Suprapubic skin (tissue), 4 donors: Measurements from ENCODE around the gene TEAD1.

Experiments used
- CTCF ChIP-seq, 2 donors: fragments of 200-600 bp in 1 of 2; fragments of 450-650 bp in 1 of 2; sonication (generic) in 1 of 2; IDR thresholded peaks; one replicate each; pipeline ENCODE4 v1.5.1; 2016 to 2019; ENCODE audit warnings: antibody characterized with exemption in 2 of 2, mild to moderate bottlenecking in 1 of 2, moderate library complexity in 1 of 2
- EP300 ChIP-seq: sonication (generic); formaldehyde crosslinking; IDR thresholded peaks from one replicate; pipeline ENCODE4 v1.6.1; 2017; ENCODE audit warnings: antibody characterized with exemption
- POLR2A ChIP-seq, 2 donors: fragments of 450-650 bp; IDR thresholded peaks; one replicate each; pipeline ENCODE4 v1.6.1; 2017; ENCODE audit warnings: antibody characterized with exemption in 2 of 2, mild to moderate bottlenecking in 2 of 2, moderate library complexity in 2 of 2
- POLR2AphosphoS5 ChIP-seq, 3 donors: sonication (generic); formaldehyde crosslinking; IDR thresholded peaks; one replicate each; pipeline ENCODE4 v1.6.1; 2017; ENCODE audit warnings: antibody characterized with exemption in 3 of 3

DNA sequence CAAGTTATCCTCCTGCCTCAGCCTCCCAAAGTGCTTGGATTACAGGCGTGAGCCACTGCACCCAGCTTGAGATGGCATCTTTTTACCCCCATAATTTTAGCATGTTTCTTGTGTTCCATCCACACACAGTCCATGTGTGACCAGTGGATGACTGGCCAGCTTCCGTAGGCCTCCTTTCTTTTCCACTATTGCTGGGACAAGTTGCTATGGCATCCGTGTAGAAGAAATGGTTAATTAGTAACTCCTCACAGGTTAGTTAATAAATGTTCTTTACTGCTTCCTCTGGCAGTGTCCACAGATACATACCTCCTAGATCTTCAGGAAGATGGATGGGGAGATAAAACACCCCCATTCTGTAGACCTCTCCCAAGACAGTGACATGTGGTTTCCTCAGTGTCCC lies 180.6 kb downstream of the TEAD1 start:
- TF ChIP-seq CTCF (IDR thresholded peaks at IDR 0.05) (no peak), EP300 (no peak), POLR2A (IDR thresholded peaks at IDR 0.05) (no peak), POLR2AphosphoS5 (IDR thresholded peaks at IDR 0.05) (no peak)
